IMR-90 (cell line): ENCODE measurements around the gene C16orf82.

Experiments
- CEBPB ChIP-seq: IDR thresholded peaks from 2 replicates; pipeline ENCODE4 v1.6.1; 2012; ENCODE audit warnings: low read depth, low read length, improper control_type of control experiment
- CHD1 ChIP-seq: IDR thresholded peaks from 2 replicates; pipeline ENCODE4 v1.6.1; 2012; ENCODE audit warnings: low read depth, low read length, improper control_type of control experiment
- CTCF ChIP-seq: conservative IDR thresholded peaks from 2 replicates; pipeline ENCODE4 v1.5.1; 2012; ENCODE audit warnings: mild to moderate bottlenecking, low read depth, low read length, improper control_type of control experiment
- ELK1 ChIP-seq: fragments of 150-350 bp; IDR thresholded peaks from 2 replicates; pipeline ENCODE4 v1.6.1; 2016; ENCODE audit warnings: low read depth, mild to moderate bottlenecking, low read length, moderate library complexity, borderline replicate concordance
- MAFK ChIP-seq: IDR thresholded peaks from 2 replicates; pipeline ENCODE4 v1.6.1; 2012; ENCODE audit warnings: low read depth, low read length, improper control_type of control experiment
- MXI1 ChIP-seq: IDR thresholded peaks from 2 replicates; pipeline ENCODE4 v1.6.1; 2012; ENCODE audit warnings: low read depth, mild to moderate bottlenecking, low read length, moderate library complexity, borderline replicate concordance
- POLR2A ChIP-seq: IDR thresholded peaks from 2 replicates; pipeline ENCODE4 v1.6.1; 2012; ENCODE audit warnings: mild to moderate bottlenecking, low read depth, low read length
- RAD21 ChIP-seq: IDR thresholded peaks from 2 replicates; pipeline ENCODE4 v1.6.1; 2012; ENCODE audit warnings: low read length, improper control_type of control experiment
- RFX5 ChIP-seq: IDR thresholded peaks from 2 replicates; pipeline ENCODE4 v1.8.0; 2012; ENCODE audit warnings: low read depth, mild to moderate bottlenecking, low read length, moderate library complexity
- SMC3 ChIP-seq: fragments of 150-350 bp; IDR thresholded peaks from 2 replicates; pipeline ENCODE4 v1.6.1; 2016; ENCODE audit warnings: low read depth, mild to moderate bottlenecking, antibody characterized with exemption, low read length, moderate library complexity
- USF2 ChIP-seq: fragments of 150-350 bp; IDR thresholded peaks from 2 replicates; pipeline ENCODE4 v1.6.1; 2017; ENCODE audit warnings: mild to moderate bottlenecking, antibody characterized with exemption, low read length, low read depth

- TF ChIP-seq CTCF (no peak), SMC3 (no peak), USF2 (no peak), ELK1 (no peak), RAD21 (no peak), CHD1 (no peak), POLR2A (no peak), CEBPB (no peak), MXI1 (no peak), MAFK (no peak), RFX5 (no peak)
Observed at GRCh38 chr16:27113341-27113841, 46.7 kb downstream of the C16orf82 start.
